ENCODE data around the gene RNASE2.
"Not testable (repeated sequence)": the region's sequence is repeated elsewhere in the genome, so short reads cannot be mapped to it uniquely, and the experiment has no call there.

RNASE2 gene

DNA sequence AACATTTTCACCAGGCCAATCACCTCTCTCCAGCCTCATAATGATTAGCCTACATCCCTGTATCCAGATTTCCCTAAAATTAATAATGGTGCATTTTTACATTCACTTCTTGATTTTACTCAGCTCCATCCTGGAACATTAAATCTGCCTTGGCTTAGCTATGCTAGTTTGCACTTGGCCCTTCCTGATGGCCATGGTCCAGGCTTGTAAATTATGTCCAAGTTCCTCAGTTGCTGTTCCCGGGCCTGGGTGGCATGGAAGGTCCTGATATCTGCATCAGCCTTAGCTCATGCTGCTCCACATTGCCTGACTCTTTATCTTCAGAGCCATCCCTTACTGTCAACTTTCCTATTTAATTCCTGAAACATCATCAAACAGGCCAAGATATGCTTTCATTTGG is 23.4 kb downstream of the RNASE2 start:
- intact Hi-C loops (cut with DNase I) = loop anchor here (10.0 kb wide), 1 partner anchor 344 kb away; no protein-coding TSS in a partner anchor
- DNase-seq = no peak

DNA sequence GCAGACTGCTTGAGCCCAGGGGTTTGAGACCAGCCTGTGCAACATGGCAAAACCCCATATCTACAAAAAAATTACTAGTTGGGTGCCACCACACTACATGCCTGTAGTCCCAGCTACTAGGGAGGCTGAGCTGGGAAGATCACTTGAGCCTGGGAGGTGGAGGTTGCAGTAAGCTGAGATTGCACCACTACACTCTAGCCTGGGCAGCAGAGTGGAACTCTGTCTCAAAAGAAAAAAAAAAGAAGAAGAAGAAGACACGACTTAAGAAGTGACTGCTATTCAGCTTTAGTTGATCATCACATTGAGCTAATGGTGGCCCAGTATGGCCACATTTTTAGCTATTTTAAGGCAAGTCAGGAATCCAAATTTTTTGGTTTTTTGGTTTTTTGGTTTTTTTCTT is 25.6 kb downstream of the RNASE2 start:
- DNase-seq = no peak
- intact Hi-C loops (cut with DNase I) = no loop called here

DNA sequence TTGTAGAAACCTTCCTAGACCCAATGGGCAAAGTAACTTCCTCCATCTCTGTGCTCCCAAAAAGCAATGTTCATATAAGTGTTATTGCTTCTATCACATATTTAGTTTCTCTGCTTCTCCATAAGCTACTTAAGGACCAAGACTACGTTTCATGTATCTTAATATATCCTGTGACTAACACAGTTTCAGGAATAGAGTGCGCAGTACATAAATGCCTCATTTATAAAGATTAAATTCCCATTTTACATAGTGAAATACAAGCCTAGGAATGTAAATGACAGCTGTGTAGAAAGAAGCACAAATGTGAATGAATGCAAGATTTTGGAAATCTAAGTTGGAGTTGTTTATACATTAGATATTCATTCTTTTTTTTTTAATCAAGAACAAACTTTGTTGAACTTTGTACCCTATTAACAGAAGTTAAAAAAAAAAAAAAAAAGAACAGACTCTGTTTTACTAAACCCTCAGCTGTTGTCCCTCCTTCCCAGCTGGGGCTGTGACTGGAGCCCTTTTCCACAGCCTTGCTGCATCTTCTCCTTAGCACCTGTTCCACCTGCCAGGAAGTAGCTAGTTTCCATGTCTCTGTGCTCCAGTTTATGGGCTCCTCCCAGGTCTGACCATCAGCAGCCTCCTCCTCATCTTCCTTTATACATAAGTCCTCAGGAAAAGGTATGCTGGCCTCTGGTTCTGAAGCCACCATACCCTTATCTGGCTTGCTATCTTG is 27.5 kb downstream of the RNASE2 start:
- no peak for DNase-seq
- intact Hi-C loops (cut with DNase I) = no loop called here

DNA sequence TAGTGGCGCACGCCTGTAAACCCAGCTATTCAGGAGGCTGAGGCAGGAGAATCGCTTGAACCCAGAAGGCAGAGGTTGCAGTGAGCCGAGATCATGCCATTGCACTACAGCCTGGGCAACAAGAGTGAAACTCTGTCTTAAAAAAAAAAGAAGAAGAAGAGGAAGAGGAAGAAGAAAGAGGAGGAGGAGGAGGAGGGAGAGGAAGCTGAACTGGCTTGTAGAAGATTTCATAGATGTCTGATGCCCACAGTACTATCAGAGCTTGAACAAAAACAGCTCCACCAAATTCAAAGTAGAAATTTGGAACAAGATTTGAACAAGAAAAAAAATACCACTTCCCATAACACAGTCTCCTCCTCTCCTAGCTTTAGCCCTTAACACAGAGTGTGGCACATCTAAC is 30.4 kb downstream of the RNASE2 start:
- intact Hi-C loops (cut with DNase I); DNase-seq: not testable (repeated sequence)

DNA sequence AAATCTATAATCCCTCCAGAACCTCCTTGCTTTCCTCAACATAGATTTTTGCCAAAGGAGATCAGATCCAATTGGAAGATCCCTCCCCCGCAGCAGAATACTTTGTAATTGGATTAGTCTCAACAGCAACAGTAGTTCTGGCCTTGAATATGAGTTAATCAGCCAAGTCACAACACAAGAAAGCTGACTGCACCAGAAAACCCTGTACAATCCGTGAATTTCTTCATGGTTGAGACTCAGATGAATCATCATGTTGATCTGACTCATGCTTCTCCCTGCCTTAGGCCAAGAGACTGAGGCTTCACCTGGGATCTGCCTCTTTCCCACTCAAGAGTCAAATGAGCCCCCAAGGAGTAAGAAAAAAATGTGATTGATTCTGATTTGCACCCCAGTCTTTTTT is 31.5 kb downstream of the RNASE2 start:
- no peak for DNase-seq

DNA sequence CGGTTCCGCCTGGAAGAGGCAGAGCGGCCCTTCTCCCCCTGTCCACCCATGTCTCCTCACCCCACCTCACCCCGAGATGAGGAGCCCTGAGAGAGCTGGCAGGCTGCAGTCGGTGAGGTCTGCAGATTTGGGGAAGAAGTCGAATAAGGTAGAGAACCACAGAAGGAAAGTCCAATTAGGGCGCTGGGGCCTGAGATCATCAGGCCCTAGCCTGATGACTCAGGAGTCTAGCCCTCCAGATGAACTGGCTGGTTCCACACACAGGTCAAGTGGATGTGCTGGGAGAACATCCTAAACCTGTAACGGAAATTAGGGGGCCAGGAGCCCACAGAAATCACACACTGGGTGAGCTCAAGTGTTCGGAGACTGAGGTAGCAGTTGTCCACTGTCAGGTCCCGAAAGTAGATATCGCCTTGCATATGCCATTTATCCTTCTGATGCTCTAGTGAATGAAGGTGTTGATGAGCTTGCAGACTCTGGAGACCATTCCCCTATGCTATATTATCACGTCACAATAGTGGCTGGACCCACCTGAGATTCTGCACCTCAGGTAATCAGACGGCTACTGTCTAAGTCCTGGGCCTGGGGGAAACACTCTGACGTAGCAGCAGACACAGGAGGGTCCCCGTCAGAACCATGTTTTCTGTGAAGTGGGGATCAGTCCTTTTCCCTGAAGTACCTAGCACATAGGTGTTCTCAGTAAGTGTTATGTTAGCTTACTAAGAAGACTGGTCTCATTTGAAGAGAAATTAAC is 33.6 kb downstream of the RNASE2 start:
- intact Hi-C loops (cut with DNase I) = no loop called here
- DNase-seq = peak in 1 of 10 donors; percentile 42

More for the DNA sequence above, 31.5 kb downstream of the RNASE2 start:
- intact Hi-C loops (cut with DNase I) = no loop called here

DNA sequence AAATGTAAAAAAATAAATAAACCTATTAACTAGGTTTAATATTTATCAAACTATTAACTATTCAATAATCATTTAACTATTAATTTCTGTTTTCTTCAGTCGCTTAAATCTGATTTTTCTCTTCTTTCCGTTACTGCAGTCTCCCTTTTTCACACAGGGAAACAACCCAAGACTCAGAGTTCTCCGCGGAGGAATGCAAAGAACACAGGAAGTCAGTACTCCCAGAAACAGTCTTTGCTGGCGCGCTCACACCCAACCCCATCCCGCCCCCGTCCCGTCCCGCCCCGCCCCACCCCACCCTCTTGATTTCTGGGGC is 34.1 kb downstream of the RNASE2 start:
- intact Hi-C loops (cut with DNase I) = no loop called here
- no peak for DNase-seq

DNA sequence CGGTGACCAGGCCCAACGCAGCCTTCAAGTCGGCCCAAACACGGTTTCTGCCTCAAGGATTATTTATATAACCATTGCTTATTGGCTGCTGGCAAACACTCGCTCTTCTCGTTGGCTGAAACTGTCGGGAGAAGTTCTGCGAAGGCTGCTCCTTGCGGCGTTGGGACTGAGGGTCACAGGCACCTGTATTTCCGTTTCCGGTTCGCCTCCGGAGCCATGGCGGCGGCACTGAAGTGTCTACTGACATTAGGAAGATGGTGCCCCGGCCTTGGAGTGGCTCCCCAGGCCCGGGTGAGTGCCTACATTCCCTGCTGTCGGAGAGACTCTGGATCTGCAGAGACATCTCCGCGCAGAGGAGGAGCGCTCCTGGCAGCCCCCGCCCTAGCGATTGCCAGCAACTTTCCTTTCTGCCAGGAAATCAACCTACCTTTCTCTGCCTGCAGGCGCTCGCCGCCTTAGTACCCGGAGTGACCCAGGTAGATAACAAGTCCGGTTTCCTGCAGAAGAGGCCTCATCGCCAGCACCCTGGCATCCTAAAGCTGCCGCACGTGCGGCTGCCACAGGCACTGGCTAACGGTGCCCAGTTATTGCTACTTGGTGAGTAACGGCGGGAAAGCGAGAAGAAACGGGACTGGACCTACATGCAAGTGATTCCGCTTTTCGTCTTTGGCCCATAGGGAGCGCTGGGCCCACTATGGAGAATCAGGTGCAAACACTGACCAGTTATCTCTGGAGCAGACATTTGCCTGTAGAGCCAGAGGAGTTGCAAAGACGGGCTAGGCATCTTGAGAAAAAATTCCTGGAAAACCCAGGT is 34.7 kb downstream of the RNASE2 start, which contains the start of gene METTL17:
METTL17 (plus strand) TSS at position 194 of the 814 bp plus-strand sequence; CDS start at position 217, 23 bp downstream.
- peak; percentile 82 to 99 (median 92) for DNase-seq
- intact Hi-C loops (cut with DNase I) = no loop called here

DNA sequence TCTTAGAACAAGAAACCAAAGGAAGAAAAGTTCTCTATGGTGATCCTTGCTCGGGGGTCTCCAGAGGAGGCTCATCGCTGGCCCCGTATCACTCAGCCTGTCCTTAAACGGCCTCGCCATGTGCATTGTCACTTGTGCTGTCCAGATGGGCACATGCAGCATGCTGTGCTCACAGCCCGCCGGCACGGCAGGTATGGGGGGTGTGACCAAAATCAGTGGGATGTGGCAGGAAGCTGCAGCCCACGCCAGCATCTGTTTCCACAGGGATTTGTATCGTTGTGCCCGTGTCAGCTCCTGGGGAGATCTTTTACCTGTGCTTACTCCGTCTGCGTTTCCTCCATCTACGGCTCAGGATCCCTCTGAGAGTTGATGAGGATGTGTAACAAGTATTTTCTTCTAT is 41.2 kb downstream of the RNASE2 start:
- no peak for DNase-seq
- intact Hi-C loops (cut with DNase I) = no loop called here

DNA sequence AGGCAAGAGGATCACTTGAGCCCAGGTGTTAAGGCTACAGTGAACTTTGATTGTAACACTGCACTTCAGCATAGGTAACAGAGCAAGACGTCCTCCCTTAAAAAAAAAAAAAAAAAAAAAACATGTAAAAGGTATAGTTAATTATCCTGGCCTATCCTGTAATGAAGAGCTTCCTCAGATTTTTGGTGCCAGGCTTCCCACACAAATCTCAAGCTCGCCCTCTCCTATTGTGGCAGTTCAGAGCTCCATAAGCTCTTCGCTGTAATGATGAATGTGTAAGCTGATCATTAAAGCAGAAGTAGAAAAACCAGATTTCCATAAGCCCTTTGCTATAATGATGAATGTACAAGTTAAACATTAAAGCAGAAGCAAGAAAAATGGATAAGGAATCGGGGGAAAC is 41.8 kb downstream of the RNASE2 start:
- intact Hi-C loops (cut with DNase I) = no loop called here
- no peak for DNase-seq

DNA sequence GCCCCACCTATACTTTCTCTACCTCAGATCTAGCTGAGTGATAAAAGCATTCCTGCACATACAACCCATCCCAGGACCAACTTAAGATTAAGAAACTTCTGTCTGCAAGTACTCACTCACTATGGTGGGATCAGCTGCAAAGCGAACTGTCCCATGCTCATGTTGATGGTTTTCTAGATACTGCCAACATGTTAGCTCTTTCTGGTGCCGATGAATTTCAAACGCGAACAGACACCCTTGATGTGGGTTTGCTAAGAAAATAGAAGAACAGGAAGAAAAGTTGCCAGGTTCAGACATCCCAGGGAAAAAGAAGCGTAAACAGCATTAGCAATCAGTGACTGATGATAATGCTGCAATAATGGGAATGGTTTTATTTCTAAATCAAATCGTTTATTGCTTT is 42.3 kb downstream of the RNASE2 start:
- no peak for DNase-seq
- intact Hi-C loops (cut with DNase I) = no loop called here

DNA sequence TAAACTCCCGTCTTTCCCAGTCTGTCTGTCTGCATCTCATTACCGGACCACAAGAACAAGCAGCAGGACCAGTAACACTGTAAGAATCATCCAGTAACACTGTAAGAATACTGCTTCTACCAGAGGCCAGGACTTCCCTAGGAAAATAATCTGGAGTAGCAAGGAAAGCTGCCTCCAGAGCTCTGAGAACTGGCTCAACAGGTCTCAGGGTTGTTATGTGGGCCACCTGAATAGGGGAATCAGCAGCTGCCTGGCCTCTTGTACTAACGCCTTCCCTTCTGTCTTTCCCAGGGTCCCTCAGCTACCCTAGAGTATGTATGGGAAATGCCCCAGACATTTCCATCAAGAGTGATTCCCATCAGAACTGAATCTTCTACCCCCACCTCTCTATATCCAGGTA is 42.9 kb downstream of the RNASE2 start:
- DNase-seq = no peak
- intact Hi-C loops (cut with DNase I) = no loop called here

DNA sequence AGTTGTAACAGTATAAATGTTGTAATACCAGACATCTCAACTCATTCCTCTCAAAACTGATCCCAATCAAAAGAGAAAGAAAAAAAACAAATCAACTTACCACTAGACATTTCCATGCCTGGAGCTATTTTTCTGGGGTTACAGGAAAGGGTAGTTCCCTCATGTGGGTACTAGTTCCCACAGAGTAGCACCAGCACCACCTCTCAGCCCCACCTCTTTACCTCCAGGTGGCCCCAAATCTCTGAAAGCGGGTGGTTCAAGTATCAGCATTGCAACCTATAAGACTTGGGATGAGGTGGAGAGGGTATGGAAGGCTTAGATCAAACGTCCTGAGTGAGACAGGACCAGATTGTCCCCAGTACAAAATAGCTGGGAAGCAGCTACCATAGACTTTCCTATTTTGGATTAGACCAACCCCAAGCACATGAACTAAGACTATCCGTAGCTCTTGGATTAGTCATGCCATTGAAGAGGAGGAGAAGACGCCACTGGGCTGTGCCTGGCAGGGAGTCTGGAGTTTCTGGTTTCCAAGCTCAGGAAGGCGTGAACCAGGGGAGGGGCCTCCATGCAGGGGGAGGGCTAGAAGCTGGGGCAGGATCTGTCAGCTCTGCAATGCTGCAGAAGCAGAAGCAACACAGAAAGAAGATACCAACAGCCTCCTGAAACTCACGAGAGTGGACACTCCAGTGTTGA is 43.5 kb downstream of the RNASE2 start, which contains the start of gene SLC39A2:
SLC39A2 (plus strand) TSS at position 620 of the 693 bp plus-strand sequence. CDS start 154 bp downstream, outside the sequence.
- no peak for DNase-seq
- intact Hi-C loops (cut with DNase I) = no loop called here

DNA sequence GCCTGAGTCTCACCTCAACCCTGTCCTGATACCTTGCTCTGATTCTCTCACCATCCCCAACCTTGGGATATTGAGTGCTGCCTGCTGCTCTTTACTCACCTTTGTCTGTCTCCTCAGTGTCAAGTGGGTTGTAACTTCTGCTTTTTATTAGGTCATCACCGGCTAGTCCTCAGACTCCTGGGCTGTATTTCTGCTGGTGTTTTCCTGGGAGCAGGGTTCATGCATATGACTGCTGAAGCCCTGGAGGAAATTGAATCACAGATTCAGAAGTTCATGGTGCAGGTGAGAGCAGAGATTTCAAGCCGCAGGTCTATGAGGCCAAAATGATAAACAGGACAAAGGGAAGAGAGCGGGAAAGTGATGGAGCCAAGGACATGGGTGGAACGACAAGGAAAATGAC is 44.3 kb downstream of the RNASE2 start:
- intact Hi-C loops (cut with DNase I) = no loop called here
- no peak for DNase-seq

DNA sequence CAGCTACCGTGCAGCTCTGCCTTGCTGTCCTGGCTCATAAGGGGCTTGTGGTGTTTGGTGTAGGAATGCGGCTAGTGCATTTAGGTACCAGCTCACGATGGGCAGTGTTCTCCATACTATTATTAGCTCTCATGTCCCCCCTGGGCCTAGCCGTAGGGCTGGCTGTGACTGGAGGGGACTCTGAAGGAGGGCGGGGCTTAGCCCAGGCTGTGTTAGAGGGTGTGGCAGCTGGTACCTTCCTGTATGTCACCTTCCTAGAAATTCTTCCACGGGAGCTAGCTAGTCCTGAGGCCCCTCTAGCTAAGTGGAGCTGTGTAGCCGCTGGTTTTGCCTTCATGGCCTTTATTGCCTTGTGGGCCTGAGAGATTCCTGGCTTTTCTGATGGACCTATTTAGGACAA is 45.9 kb downstream of the RNASE2 start:
- no peak for DNase-seq
- intact Hi-C loops (cut with DNase I) = no loop called here

DNA sequence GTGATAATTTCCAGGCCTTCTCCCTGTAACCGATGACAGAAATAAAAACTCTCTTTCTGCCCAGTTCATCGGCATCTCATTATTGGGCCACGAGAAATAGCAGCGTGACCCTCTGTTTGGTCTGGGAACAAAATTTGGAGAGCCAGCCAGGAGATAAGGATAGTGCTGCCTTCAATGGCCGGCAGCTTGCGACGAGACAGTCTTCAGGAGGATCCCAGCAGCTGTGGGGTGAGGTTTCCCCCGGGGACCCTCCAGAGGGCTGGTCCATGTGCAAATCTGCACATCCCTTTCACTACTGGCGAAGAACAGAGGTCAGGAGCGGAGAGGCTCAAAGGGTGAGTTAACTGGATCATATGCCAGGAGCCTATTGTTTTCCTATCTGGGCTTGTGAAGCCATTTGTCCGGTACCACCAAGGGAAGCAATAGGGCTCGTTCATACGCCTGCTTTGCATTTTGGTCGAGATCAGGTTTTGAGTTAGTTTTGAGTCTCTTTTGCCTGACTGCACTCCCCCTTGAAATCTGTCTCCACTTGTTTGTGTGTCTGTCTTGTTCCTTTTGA is 48.6 kb downstream of the RNASE2 start:
- intact Hi-C loops (cut with DNase I) = no loop called here
- no peak for DNase-seq

Measured in posterior cingulate gyrus (tissue), 11 donors.